ENCODE data around the gene NLGN1.

The NLGN1 gene

DNA sequence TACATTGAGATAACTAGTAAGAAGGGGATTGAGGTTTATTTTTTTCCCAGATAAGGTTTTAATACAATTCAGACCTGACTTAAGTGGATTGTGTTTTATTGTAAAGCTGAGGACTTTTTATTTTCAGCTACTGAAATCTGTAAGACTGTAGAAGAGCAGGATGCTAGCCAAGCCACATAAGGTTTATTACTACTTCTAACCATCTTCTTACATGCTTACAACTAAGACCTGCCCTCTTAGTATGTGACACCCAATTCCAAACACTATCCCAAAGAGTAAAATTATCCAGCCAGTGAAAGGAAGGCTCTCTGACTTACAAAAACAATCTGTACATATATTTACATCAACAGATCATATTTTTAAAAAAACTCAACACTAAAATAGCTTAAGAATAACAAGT is 897.1 kb downstream of the NLGN1 start:
- DNase-seq (ENCODE audit: low spot score): no peak

DNA sequence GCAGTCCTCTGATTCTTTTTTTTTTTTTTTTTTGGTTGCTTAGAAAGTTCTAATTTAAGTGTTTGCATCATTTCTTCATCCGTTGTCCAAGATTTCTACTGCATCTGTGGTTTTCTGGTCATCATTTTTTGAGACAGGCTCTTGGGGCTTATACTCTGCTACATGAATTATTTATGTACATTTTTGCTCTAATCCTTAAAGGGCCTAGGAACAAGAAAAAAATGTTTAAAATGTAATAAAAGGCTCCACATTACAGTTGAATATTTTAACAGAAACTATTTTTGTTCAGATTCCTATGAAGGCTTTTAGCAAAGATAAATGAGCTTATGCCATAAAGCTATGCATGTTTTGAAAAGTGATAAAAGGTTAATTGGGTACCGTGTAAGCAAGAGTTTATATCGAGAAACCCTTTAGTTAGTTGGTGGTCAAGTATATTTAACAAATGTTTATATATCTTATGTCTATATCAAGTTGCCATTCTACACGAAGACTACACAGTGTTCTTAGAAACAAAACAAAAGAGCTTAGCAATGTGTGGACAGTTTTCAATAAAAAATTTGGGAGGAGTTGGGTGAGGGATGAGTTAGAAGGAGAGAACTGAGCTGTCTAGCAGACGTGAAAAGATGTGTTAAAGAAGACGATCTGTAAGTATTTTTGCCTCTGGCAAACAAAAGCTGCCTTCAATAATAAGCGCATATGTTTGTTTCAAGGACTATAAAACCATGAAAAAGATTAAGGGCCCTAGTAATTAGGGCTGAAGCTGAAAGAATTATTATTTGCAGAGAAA is 898.0 kb downstream of the NLGN1 start:
- no peak for DNase-seq (ENCODE audit: low spot score)

DNA sequence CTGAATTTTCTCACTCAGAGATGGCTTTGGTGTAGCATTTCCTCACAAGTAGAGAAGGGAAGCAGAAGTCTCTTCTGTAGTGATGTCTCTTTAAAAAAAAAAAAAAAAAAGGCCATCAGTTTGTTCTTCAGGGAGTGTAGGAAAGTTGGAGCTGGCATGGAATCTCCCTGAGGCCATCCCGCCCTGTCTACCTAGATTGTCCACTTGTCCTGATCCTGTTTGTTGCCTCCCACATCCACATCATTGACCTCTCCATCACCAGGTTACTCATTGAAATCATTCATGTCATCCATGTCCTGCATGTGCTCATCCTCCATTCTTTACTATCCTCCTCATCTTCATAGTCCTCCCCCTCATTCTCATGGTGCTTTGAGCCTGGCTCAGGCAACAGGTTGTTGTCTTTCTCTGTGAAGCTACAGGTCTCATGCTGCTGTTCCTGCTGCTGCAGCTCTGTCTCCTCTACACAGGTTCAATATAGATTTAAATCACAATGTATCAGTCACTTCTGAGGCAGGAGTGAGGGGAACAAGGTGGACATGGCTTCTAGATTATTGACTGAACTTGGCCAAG is 905.3 kb downstream of the NLGN1 start:
- DNase-seq (ENCODE audit: low spot score): no peak

DNA sequence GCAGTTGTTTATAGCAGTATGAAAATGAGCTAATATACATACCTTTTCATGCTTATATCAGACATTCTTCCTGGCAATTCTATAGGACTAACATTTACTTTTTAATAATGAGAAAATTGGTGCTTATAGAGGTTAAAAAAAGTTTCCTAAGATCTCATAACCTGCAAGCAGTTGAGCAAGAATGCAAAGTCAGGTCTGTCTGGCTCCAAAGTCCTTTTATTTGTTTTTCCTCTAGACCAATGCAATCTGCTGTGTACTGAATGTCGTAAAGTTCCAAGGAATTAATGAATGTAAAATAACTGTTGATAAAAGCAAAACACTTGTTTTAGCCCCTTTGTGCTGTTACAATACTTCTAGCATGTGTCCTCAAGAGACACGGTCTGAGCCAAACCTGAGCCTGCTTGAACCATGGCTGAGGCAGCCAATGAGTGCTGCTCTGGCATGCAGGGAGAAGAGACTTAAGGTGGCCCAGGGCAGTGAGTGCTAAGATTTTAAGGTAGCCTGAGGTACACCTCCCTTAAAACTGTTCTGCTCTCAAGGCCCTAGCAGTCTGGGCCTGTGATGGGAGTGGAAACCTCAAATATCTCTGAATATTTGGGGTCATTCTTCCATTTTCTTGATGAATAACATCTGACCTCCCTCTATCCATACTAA is 906.5 kb downstream of the NLGN1 start:
- DNase-seq (ENCODE audit: low spot score): no peak

DNA sequence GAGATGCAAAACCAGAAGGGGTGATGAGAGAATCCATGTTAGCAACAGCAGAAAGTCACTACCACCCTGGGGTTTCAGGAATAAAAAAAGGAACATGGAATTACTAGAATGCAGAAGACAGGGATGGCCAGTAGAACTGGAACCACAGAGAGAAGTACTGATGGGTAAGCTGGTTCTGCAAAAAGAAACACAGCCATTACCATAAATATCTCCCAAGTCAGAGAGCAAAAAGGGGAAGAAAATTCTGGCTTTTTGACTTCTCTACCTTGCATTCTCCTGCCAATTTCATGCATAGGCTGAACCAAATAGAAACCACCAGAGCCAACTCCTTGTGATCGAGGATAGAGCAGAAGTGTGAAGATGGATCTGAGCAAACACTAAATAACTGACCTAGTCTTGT is 911.2 kb downstream of the NLGN1 start:
- DNase-seq (ENCODE audit: low spot score): no peak

DNA sequence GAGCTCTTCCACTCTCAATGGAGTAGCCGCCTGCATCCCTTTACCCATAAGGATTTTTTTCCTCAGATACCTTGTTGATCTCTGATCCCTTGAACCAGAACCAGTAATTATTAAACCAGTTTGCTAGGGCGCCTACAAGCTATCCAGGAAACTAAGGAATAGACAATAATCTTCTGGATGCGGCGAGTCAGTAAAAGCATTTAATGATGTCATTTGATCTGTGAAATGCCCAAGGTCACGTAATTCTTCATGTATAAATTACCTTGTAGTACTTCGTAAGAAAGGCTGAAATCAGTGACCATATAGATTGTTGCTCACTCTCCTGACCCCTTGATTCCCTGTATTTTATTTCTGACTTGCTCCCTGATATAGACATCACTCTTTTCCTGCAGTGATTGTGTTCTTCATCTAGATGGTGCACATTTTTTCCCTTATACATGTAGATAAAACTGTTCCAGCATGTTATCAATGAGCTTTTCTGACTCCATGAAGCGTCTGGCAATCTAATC is 913.0 kb downstream of the NLGN1 start:
- DNase-seq (ENCODE audit: low spot score): no peak

DNA sequence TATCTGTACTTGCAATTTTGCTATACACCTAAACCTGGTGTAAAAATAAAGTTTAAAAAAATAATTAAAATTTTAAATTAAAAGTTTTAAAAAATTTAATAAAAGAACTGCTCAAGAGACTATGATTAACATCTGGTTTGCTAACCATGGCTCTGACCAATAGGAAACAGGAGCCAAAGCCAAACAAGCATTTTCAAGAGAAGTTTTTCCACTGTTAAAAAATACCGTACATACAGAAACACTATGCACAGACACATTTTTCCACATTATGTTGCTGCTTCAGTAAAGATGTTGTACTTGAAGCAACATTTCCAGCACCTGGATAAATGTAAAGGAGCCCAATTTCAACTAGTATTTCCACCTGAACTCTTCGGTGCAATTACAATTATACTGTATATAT is 917.7 kb downstream of the NLGN1 start:
- DNase-seq (ENCODE audit: low spot score): no peak

DNA sequence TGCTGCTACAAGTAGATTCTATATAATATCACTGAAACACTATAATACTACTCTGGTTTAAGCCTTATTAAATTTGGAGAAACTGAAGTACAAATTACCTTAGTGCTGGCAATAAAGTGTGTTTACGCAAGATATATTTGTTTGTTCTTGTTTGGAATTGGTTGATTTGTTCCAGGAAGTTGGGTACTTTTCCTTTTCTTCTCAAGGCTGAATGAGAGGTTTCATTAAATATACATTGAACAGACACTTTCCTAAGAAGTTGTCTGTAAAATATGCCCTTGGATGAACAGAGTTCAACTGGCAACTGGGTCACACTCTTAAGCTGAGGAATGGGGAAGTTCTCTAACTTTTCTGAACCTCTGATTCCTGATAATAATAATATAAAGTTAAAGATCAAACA is 919.5 kb downstream of the NLGN1 start:
- DNase-seq (ENCODE audit: low spot score): no peak

DNA sequence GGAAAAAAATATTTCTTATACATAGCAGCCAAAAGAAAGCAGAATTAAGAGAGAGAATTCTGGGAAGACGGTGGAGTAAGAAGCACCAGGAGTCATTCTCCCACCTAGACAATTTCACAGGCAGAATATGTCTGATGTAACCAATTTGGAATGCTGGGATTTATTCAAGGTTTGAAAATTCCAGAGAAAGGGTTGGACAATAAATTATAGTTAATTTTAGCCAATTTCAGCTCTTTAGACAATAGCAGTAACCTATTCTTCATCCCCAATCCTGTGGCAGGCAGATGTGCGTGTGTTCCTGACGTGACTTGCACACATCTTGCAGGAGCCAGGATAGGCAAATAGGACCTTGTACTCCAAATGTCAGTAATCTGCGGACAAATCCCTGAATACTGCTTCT is 920.6 kb downstream of the NLGN1 start:
- DNase-seq (ENCODE audit: low spot score): no peak

DNA sequence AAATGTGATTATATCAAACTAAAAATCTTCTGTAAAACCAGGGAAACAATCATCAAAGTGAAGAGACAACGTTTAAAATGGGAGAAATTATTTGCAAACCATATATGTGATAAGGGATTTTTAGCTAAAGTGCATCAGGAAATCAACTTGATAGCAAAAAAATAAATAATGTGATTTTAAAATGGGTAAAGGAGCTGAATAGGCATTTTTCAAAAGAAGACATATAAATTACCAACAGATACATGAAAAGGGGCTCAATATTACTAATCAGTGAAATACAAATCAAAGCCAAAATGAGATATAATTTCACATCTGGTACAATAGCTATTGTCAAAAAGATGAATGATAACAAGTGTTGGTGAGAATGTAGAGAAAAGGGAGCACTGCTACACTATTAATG is 924.0 kb downstream of the NLGN1 start:
- DNase-seq (ENCODE audit: low spot score): no peak

DNA sequence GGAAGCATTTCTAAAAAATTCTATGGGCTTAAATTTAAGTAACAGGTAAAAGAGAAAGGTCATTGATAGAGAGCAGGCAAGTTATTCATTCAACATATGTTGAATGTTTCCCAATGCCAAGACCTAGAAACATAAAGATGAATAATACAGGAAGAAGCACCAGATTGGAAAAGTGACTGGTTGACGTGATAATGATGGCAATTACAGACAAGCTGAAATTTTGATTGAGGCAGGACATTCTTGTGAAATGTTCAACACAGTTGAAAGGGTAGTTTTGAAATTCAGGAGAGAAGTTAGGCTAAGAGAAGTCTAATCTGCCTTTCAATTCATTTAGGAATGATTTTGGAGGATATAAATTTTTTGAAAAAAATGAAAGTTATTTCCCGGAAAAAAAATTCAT is 925.2 kb downstream of the NLGN1 start:
- no peak for DNase-seq (ENCODE audit: low spot score)

DNA sequence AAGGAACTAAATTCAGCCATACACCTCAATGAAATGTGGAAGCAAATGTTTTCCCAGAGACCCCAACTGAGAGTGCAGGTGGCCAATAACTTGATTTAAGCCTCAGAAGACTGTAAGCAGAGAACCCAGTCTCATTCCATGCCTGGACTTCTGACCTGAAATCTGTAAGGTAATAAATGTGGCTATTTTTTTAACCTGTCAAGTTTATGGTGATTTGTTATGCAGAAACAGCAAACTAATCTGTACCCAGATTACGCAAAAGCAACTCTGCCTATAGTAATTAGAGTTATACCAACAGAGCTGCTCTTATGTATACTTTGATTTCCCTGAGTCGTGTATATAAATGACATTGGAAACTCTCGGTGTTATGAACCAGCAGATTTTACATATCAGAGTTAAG is 927.6 kb downstream of the NLGN1 start:
- DNase-seq (ENCODE audit: low spot score): no peak

DNA sequence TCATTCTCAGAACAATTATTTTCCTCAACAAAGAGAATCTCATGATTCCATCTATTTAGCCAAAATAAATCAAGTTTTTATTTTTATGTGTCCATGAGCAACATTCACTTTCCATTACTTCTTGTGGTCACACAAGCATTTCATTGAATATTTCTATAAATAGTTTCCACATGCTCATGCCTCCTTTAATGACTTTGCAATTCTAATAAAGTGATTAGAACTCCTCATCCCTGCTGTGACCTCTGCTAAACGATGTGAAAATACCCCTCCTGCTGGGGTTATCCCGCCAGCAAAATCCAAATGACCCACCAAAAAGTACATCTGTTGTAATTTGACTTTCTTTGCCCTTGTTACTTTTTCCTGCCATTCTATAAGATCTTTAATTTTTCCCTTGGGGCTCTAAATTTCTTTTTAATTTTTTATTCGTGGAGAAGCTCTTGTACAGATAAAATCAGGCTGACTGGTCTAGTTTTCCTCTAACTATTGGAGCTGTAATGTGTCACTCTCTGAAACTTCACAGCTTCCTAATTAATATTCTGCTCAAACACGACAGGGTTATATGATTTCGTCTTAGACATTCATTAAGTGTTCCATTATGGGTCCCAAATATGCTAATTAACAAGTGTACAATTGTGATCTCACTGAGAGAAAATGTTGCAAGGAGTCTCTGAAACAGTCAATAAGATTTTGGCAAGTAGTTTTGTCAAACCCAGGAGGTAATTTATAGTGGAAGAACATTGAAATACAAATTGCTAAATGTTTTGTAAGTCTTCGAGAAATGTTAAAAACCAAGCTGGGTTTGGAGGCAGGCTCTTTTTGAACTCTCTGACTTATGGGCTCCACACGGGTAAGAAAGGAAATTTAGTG is 928.5 kb downstream of the NLGN1 start:
- DNase-seq (ENCODE audit: low spot score): no peak

DNA sequence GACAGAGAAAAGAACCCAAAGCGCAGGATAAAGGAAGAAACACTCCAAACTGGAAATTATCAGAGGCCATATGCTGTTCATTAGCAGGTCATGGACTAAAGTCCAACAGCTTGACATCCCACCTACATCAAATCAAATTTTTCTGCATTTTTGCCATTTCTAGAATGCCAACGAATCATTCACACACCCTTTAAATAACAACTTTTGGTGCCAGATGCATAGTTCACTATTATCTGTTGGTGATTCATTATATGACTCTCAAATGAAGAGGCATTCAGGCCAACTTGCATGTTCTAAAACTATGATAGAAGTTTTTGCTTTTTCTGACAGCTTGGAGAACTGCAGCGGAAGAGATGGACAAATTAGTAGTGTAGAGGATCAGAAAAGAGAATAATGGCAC is 931.8 kb downstream of the NLGN1 start:
- no peak for DNase-seq (ENCODE audit: low spot score)

DNA sequence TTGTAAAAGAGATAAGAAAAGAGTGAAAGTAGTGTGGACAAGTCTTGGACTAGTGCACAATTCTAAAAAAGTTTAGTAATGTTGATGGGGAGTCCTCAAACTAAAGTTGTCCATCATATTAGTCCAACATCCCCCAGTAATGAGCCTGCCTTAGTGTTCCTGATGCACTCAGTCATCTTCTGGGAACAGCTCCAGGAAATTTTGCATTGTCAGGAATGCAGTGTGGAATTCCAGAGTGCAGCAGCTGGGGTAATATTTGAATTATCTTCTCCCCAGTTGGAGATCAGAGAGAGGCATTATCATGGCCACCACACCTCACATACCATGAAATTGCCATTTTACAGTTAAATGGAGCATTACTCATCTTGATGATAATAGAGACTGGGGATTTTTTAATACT is 932.8 kb downstream of the NLGN1 start:
- no peak for DNase-seq (ENCODE audit: low spot score)

DNA sequence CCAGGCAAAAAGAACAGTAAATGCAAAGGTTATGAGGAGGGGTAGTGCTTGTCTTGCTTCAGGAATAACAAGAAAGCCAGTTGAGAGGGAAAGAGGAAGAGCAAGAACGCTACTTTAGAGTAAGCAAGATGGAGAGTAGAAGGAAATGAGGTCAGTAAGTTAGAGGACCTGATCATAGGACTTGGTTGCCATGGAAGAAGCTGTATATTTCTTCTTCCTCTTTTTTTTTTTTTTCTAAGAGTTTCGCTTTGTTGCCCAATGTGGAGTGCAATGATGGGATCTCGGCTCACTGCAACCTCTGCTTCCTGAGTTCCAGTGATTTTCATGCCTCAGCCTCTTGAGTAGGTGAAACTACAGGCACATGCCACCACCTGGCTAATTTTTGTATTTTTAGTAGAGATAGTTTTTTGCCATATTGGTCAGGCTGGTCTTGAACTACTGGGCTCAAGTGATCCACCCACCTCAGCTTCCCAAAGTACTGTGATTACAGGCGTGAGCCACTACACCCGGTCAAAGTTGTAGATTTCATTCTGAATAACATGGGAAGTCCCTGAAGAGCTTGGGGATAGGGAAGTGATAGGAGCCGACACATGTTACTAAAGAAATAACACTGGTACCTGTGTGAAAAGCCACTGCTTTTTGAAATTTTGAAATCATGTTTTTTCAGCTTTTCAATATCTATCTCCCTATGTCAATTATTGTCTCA is 933.7 kb downstream of the NLGN1 start:
- DNase-seq (ENCODE audit: low spot score): no peak

DNA sequence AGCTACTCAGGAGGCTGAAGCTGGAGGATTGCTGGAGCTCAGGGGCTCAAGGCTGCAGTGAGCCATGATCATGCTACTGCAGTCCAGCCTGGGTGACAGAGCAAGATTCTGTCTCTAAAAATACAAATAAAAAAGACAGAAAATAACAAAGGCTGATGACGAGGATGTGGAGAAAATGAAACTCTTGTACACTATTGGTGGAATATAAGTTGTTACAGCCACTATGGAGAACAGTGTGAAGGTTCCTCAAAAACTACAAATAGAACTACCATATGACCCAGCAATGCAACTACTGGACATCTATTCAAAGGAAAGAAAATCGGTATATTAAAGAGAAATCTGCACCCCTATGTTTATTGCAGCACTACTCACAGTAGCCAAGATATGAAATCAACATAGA is 934.8 kb downstream of the NLGN1 start:
- DNase-seq (ENCODE audit: low spot score): no peak

DNA sequence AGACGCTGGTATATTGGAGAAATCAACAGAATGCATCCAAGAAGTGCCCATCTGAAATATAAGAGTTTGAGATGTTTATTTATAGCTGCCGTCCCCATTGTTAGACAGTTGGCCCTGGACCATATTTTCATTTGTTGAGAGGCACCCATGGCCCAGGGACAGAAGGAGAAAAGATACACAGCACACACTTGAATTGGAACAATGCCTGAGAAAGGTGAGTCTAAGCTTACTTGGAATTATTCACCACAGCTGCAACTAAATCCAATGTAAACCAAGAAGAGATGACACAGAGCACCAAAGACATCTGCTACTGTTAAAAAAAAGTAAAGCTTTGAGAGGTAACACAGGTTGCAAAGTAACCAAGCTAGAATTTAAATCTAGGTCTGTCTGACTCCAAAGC is 936.1 kb downstream of the NLGN1 start:
- DNase-seq (ENCODE audit: low spot score): no peak

DNA sequence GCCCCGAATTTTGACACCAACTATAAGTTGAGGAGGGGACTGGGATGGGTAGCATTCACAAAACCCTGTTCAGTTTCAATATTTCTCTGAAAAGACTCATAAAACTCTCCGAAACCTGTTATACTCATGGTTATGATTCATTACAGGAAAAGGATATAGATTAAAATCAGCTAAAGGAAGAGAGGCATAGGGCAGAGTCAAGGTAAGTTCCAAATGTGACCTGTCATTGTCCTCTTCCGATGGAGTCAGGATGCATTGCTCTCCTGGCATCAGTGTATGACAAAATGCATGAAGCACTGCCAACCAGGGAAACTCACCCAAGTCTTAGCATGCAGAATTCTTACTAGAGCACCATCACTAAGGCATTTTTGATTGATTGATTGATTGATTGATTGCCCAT is 936.6 kb downstream of the NLGN1 start:
- DNase-seq (ENCODE audit: low spot score): no peak

DNA sequence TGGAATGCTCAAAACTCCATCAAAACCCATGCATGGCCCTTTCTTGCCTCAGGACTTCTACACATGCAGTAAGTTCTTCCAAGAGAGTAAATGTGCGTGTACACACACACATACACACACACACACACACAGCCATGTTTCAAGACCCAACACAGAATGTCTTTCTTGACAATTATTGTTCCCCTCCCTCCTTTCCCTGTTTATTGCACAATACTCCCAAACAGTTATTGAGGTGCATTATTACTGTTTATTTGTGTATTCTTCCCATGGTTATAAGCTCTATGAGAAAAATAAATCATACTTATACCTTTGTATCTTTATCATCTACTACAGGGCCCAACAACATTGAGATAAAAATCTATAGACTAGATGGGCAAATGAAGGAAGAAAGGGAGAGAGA is 937.8 kb downstream of the NLGN1 start:
- DNase-seq (ENCODE audit: low spot score): no peak

DNA sequence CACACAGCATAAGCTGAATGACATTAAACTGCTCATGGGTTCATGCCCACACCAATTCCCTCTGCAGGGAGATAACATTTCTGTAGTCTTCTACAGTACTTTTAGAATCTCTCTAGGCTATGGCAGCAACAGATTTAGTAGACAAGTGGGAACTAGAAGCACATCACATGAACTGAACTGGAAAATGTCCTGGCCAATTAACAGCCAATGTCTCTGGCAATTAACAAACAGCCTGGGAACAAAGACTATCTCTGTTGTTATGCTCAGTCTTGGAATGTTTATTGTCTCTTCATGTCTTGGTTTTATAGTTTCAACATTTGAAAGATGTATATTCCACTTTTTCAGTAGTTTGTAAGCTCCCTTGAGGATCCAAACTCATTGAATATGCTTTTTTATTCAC is 938.4 kb downstream of the NLGN1 start:
- no peak for DNase-seq (ENCODE audit: low spot score)
